GM13976 (cell line): ENCODE results near the gene CPA5.

Experiments
- DNase-seq: peaks from one replicate; pipeline ENCODE4 v3.0.0; 2012; ENCODE audit warnings: low spot score
- CTCF ChIP-seq: IDR thresholded peaks from 2 replicates; pipeline ENCODE4 v1.5.1; 2012; ENCODE audit warnings: borderline replicate concordance, mild to moderate bottlenecking; ENCODE audit not compliant: insufficient read depth; ENCODE audit errors: extremely low read depth, missing control alignments, control extremely low read depth
- in situ Hi-C: fragments of 300-500 bp; cut with MboI; formaldehyde crosslinking; loops from one replicate; pipeline ENCODE4 v1.12.0; 2022; ENCODE audit warnings: low sequenced_read_pairs, mixed read lengths, inconsistent platforms; ENCODE audit not compliant: unreplicated experiment

The CPA5 gene

DNA sequence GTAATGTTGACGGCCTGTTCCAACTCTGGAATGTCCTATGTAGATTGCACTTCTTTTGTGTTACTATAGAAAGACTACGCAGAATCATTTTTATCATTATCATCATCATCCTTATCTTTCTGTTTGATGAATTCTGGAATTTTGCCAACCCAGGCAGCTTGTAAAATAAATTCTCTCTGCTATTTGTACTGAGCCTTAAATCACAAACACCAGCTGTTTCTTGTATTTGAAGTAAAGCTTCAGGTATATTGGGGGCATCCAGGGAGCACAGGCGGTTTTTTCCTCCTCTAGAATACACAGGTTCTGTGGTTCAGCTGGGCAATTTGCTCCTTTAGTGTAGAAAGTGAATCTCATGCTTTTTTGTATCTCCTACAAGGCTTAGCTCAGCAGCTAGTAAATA lies 14.9 kb upstream of the CPA5 start:
- in situ Hi-C loops: no loop called here
- no peak for TF ChIP-seq CTCF
- no peak for DNase-seq

- in situ Hi-C loops: no loop called here
- DNase-seq: no peak
- no peak for TF ChIP-seq CTCF
Observed at GRCh38 chr7:130332259-130333053, 12.2 kb upstream of the CPA5 start.

GRCh38 chr7:130333832-130334231 lies 10.8 kb upstream of the CPA5 start:
- in situ Hi-C loops: no loop called here
- no peak for TF ChIP-seq CTCF
- no peak for DNase-seq

DNA sequence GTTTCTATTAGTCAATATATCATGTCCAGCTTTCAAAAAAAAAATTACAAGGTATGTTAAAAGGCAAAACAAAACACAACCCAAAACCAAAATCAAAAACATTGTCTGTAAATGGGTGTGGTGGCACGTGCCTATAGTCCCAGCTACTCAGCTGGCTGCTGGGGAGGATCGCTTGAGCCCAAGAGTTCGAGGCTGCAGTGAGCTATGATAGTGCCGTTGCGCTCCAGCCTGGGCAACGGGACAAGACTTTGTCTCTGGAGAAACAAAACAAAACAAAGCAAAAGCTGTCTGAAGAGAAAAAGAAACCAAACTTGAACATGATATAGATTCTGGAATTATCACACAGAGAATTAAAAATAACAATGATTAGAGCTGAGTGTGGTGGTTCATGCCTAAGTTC lies 10.3 kb upstream of the CPA5 start:
- DNase-seq: no peak
- in situ Hi-C loops: no loop called here
- TF ChIP-seq CTCF: no peak

GRCh38 chr7:130337410-130337971 lies 7.1 kb upstream of the CPA5 start:
- TF ChIP-seq CTCF: no peak
- in situ Hi-C loops: no loop called here
- no peak for DNase-seq

DNA sequence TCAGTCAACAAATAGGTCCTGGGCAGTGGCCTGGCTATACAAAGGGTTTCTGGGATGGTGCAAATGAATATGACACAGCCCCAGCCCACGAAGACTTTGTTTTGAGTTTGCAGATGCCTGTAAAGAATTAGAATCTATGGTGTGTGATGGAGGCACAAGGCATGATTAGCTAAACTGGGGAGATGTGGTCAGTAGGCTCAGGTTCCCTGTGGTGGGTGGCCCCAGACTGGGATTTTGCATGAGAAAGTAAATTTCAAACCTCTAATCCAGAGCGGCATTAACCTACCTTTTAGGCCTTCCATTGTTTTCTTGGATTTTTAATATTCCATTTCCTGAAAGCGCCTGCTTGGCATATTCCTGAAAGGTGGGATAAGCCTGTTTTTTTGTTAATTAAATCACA lies 6.4 kb upstream of the CPA5 start:
- TF ChIP-seq CTCF: no peak
- DNase-seq: no peak
- in situ Hi-C loops: no loop called here
